ENCODE results near the gene IL13RA2. TPM values are rescaled to one million over a fixed set of nuclear protein-coding genes. Genes with fewer than 3 reads are reported as not detected.

Gene IL13RA2, protein sequence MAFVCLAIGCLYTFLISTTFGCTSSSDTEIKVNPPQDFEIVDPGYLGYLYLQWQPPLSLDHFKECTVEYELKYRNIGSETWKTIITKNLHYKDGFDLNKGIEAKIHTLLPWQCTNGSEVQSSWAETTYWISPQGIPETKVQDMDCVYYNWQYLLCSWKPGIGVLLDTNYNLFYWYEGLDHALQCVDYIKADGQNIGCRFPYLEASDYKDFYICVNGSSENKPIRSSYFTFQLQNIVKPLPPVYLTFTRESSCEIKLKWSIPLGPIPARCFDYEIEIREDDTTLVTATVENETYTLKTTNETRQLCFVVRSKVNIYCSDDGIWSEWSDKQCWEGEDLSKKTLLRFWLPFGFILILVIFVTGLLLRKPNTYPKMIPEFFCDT
- 1.5 TPM for total RNA-seq

- intact Hi-C loops (cut with DNase I): no loop called here
- DNase-seq (ENCODE audit: low spot score): no peak
- ATAC-seq: no peak
Observed at GRCh38 chrX:115017455-115017854, at the start of gene IL13RA2. IL13RA2 (minus strand) TSS chrX:115017616; CDS start chrX:115017269, 347 bp downstream.

DNA sequence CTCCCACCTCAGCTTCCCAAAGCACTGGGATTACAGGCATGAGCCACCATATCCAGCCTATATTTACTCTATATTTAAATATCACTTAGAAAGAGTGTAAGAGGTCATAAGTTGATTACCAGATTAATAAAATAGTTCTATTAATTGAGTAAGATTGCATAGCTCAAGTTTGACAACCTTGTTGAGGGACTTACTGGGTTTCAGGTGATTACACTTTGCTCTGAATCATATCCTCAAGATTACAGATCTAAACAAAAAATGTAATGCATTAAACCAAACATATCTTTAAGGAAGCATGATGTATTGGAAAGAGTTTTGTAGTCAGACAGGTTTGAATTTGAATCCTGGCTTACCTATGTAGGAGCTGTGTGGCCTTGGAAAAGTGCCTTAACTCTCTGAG lies 47.9 kb upstream of the IL13RA2 start:
- no peak for DNase-seq (ENCODE audit: low spot score)
- intact Hi-C loops (cut with DNase I): no loop called here
- no peak for ATAC-seq

GRCh38 chrX:115060013-115060412 lies 42.6 kb upstream of the IL13RA2 start:
- no peak for DNase-seq (ENCODE audit: low spot score)

DNA sequence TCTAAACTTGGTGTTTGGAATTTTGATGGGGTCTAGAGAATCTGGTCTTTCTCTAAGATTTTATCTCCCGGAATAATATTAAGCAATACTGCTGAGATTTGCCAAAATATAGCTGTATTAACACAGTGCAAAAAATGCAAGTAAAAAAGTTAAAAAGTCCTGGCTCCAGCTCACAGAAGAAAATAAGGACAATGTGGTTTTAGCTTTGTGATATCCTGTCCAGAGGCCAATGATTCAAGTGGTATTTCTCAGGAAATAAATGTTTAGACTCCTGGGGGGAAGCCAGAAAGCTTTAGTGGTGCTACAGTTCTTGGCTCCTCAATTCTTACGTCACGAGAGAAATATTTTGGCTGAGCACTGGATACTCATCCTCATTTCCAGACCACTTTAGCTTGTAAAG lies 40.9 kb upstream of the IL13RA2 start:
- no peak for DNase-seq (ENCODE audit: low spot score)
- intact Hi-C loops (cut with DNase I): no loop called here
- ATAC-seq: peak; percentile 95

More at GRCh38 chrX:115060013-115060412, 42.6 kb upstream of the IL13RA2 start:
- intact Hi-C loops (cut with DNase I): no loop called here
- ATAC-seq: no peak

DNA sequence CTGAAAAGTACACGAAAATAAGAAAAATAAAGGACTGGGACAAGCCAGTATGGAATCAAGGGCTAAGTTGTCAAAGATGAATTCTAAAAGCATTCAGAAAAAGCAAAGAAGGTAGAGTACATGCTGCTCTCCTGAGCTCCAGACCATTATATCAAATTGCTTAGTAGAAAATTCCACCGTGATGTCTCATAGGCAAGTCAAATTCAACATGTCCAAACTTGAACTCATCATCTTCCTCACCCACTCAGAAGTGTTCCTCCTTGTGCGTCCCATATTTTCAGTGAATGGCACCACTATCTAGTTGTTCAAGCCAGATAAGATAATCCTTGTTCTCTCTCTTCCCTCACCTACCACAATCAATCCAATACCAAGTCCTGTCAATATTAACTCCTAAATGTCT lies 37.5 kb upstream of the IL13RA2 start:
- no peak for ATAC-seq
- intact Hi-C loops (cut with DNase I): no loop called here
- no peak for DNase-seq (ENCODE audit: low spot score)

GRCh38 chrX:115053223-115053622 lies 35.8 kb upstream of the IL13RA2 start:
- ATAC-seq (no peak), DNase-seq (ENCODE audit: low spot score) (no peak)
- intact Hi-C loops (cut with DNase I): no loop called here

GRCh38 chrX:115047715-115048114 lies 30.3 kb upstream of the IL13RA2 start:
- no peak for DNase-seq (ENCODE audit: low spot score)
- no peak for ATAC-seq
- intact Hi-C loops (cut with DNase I): no loop called here

DNA sequence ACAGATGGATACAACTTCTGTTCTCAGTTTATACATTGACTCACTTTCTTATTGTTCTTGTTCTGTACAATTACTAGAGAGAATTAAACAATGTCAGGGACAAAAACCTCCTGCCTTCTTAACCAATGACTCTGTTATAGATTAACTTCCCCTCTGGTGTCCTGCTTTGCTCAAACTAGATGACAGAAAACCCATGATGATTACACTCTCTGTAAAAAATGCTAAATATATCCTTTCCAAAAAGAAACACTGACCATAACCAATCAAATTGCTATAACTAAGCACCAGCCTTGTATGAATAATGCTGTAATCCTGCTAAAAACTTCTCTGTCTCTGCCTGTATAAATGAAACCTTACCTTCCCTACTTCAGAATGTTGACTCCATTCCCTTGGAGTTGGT lies 29.8 kb upstream of the IL13RA2 start:
- no peak for DNase-seq (ENCODE audit: low spot score)
- no peak for ATAC-seq
- intact Hi-C loops (cut with DNase I): no loop called here

DNA sequence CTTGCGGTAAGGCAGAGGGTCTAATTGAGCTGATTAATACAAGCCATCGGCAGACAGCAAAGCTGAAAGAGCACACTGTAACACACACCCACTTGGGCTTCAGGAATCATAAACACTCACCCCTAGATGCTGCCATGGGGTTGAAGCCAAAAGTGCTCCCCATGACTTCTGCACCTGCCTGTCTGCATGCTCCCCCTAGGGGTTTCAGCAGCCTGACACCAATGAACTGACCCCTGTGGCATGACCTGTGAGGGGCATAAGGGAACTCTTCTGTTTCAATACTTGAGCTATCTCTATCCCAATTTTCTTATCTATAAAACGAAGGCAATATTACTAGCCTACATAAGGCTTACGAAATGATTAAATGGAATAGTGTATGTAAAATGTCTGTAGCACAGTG lies 23.0 kb upstream of the IL13RA2 start:
- no peak for ATAC-seq
- intact Hi-C loops (cut with DNase I): no loop called here

DNA sequence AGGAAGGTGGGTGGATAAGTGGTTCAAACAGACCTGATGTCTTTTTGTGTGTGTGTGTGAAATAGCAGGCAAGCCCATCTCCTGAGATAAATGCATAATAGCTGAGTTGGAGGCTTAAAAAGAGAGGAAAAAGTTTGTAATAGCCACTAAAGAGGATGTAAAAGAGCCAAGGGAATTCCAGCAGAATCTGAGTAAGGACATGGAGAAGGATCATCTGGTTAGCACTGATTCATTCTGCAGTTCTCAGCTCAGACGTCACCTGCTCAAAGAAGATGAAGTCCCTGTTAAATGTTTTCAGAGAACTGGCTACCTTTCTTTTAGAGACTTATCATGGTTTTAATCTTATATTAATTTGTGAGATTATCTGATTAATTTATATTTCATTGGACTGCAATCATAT lies 21.0 kb upstream of the IL13RA2 start:
- DNase-seq (ENCODE audit: low spot score): no peak
- ATAC-seq: no peak
- intact Hi-C loops (cut with DNase I): no loop called here

More for the DNA sequence above, 23.0 kb upstream of the IL13RA2 start:
- no peak for DNase-seq (ENCODE audit: low spot score)

- DNase-seq (ENCODE audit: low spot score) (no peak), ATAC-seq (no peak)
- intact Hi-C loops (cut with DNase I): no loop called here
Observed at GRCh38 chrX:115036029-115036428, 18.6 kb upstream of the IL13RA2 start.

- ATAC-seq: no peak
- intact Hi-C loops (cut with DNase I): no loop called here
- DNase-seq (ENCODE audit: low spot score): no peak
Observed at GRCh38 chrX:115031989-115032388, 14.6 kb upstream of the IL13RA2 start.

DNA sequence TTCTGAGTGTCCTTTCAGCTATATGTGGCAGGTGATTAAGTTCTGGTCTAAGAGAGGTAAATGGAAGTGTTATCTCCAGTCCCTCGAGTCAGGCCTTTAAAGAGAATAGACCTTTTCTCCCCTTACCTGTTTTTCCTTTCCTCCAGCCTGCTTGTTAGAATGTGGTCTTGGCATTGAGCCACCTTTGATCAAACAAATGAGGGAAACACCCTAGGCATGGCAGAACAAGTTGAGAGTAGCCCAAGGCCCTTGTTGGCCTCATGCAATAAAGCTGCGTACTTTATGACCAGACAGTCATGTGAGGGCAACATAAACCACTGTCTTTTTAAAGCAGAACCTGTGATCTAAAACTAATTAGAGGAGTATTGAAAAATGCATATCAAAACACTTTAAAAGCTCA lies 13.2 kb upstream of the IL13RA2 start:
- DNase-seq (ENCODE audit: low spot score): no peak
- intact Hi-C loops (cut with DNase I): no loop called here
- no peak for ATAC-seq

DNA sequence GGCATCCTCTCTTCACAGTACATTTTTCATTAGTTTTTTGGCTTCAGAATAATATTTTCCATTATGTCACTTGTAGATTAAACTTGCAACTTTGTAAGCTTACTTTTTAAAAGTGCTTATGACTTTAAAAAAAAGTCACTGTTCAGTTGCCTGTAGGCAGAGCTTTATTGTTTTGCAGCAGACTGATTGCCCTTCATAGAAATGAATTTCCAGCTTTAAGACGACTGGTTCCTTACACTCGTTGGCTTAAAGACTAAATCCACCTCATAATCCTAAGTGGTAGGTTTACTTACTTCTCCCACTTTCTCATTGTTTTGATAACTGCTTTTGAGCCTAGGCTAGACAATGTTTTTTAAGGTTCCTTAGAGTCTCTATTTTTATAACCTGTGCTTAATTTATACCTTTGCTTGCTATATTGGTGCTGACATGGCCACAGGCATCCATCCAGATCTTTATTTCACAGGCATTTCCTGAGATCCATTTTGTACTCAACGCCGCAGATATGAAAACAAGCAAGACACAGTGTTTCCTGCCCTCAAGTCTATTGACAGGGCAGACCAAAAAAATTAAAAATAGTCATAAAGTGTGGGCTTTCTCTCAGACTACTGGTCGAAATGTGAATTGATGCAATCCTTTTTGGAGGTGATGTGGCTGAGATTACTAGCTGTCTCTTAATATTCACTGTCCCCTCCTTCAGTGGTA lies 12.6 kb upstream of the IL13RA2 start:
- intact Hi-C loops (cut with DNase I): no loop called here
- ATAC-seq (no peak), DNase-seq (ENCODE audit: low spot score) (no peak)

DNA sequence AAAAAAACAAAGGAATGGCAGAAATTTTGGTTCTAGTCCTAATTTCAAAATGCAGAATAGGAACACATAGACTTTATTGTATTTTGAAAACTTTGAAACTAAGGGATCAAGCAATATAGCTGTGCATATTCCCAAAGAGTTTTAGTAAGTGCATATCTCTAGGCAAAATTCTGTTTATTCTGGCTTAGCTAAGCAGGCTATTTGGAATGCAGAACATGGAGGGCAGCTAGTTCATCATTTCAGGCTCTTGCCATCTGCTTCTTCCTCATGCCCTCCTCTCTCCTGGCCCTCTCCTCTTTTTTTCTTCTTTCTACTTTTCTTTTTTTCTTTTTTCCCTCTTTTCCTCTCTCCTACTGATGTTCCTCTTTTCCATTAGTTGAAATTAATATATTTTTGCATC lies 12.0 kb upstream of the IL13RA2 start:
- no peak for ATAC-seq
- DNase-seq (ENCODE audit: low spot score): no peak
- intact Hi-C loops (cut with DNase I): no loop called here

DNA sequence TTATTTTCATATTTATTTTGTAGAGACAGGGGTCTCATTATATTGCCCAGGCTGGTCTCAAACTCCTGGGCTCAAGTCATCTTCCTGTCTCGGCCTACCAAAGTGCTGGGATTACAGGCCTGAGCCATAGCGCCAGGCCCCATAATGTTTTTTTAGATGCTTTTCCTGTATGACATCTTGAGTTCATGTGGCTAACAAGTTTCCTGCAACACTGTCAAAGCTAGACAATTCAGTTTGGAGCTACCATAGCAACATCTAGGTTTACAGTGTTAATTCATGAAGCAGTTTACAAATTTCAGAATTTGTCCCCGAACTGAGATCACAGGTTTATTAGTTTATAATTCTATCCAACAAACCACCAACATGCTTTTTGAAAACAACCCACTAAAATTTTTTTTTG lies 6.4 kb upstream of the IL13RA2 start:
- intact Hi-C loops (cut with DNase I): no loop called here
- no peak for ATAC-seq
- DNase-seq (ENCODE audit: low spot score): no peak

- intact Hi-C loops (cut with DNase I): no loop called here
- no peak for ATAC-seq
Observed at GRCh38 chrX:115023139-115023538, 5.7 kb upstream of the IL13RA2 start.

DNA sequence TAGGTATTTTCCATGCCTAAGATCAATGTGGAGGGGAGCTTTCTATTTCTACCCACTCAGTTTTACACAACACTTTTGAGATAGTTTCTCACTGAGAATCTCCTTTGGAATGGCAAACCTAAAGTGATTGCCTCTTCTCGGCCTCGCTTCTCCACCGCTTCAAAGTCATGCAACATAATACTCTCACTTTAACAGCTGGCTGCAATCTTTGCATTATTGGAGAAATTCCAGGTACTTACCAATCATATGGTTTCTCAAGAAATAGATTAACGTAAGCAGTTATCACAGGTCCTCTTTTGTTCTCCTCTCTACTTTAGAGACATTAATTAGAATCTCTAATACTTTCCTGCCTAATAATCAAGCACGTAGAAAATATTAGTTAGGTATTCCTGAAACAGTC lies 3.7 kb upstream of the IL13RA2 start:
- no peak for ATAC-seq
- DNase-seq (ENCODE audit: low spot score): no peak
- intact Hi-C loops (cut with DNase I): no loop called here

More at GRCh38 chrX:115023139-115023538, 5.7 kb upstream of the IL13RA2 start:
- no peak for DNase-seq (ENCODE audit: low spot score)

DNA sequence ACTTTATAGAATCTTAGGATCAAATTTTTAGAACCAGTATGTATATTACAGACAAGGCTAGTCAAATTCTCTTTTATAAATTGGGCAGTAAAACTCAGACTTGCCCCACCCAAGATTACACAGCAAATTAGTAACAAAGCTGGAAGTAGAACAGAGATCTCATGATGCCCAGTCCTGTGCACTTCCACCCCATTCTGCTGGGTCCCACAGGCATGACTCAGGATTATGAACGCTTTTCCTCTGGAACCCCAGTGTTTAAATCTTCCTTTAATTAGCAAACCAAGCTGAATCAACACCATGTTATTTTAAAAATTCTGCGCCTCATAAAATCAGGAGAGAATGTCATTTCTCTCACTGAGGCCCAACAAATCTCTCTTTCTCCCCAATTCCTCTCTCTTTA lies 1.5 kb upstream of the IL13RA2 start:
- intact Hi-C loops (cut with DNase I): no loop called here
- no peak for ATAC-seq
- DNase-seq (ENCODE audit: low spot score): no peak

DNA sequence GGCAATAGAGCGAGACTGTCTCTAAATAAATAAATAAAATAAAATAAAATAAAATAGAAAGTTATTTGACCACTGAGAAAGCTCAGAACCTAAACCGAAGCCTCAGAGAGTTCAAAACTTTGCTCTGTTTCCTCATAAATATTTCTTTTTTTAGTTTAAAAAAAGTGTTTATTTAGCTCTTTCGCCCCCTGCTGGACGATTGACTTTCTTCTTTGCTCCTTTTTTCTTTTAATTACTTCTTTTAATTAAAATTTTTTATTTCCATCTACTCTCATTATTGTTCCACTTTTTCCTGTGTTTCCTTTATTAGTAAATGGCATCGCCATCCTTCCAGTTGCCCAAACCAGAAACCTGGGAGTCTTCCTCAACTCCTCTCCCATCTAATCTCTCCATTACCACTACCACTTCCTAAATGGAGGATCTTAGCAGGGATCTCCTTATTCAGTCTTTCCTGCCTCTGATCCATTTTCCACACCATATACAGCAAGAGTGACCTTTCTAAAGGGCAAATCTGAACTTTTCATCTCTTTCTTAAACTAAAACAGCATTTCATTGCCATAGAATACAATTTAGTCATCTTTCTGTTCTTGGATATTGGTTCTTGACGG lies 728 bp upstream of the IL13RA2 start:
- DNase-seq (ENCODE audit: low spot score): no peak
- intact Hi-C loops (cut with DNase I): no loop called here
- no peak for ATAC-seq

Data from sciatic nerve (tissue), 2 donors.